Right kidney (tissue), 9 donors: ENCODE results near the gene FAM236B.
"Not testable (repeated sequence)": the region's sequence is repeated elsewhere in the genome, so short reads cannot be mapped to it uniquely, and the experiment has no call there.

Source experiments
- DNase-seq: peaks from one replicate; pipeline ENCODE4 v3.0.0-alpha.2; 2016
- long read RNA-seq, 8 donors: transcript quantifications; one replicate each; lab custom pipeline, GENCODE V29; 2026

Gene FAM236B
- long read RNA-seq, donor 1 = 0 reads
- long read RNA-seq, donor 2 = 0 reads
- long read RNA-seq, donor 3 = 0 reads
- long read RNA-seq, donor 4 = 0 reads
- long read RNA-seq, donor 5 = 0 reads
- long read RNA-seq, donor 6 = 0 reads
- long read RNA-seq, donor 7 = 0 reads
- long read RNA-seq, donor 8 = 0 reads

- not testable (repeated sequence) for DNase-seq
Measured at GRCh38 chrX:72782560-72782959, at the start of gene FAM236B. Gene FAM236B (minus strand): TSS chrX:72782660. CDS start chrX:72782560, 100 bp downstream.

GRCh38 chrX:72830701-72831100, 48.2 kb upstream of the FAM236B start:
- not testable (repeated sequence) for DNase-seq

- not testable (repeated sequence) for DNase-seq
Measured at GRCh38 chrX:72808110-72808509, 25.6 kb upstream of the FAM236B start, which contains the start of gene FAM236D. Gene FAM236D (minus strand): TSS chrX:72808210. CDS start chrX:72808110, 100 bp downstream.

GRCh38 chrX:72790390-72790789, 7.9 kb upstream of the FAM236B start:
- DNase-seq = not testable (repeated sequence)

GRCh38 chrX:72788142-72788541, 5.7 kb upstream of the FAM236B start:
- DNase-seq = not testable (repeated sequence)

- not testable (repeated sequence) for DNase-seq
Measured at GRCh38 chrX:72783964-72784363, 1.5 kb upstream of the FAM236B start.

GRCh38 chrX:72783365-72783936, 991 bp upstream of the FAM236B start:
- DNase-seq = not testable (repeated sequence)

- DNase-seq = not testable (repeated sequence)
Measured at GRCh38 chrX:72778146-72778545, 4.3 kb downstream of the FAM236B start.

GRCh38 chrX:72777467-72777790, 5.0 kb downstream of the FAM236B start:
- DNase-seq = not testable (repeated sequence)

- not testable (repeated sequence) for DNase-seq
Measured at GRCh38 chrX:72776653-72777466, 5.6 kb downstream of the FAM236B start, which contains the start of gene DMRTC1B. Gene DMRTC1B (plus strand): TSS chrX:72776890. CDS start chrX:72845136, 68,246 bp downstream.

- DNase-seq = not testable (repeated sequence)
Measured at GRCh38 chrX:72760454-72760853, 22.0 kb downstream of the FAM236B start.

- DNase-seq = not testable (repeated sequence)
Measured at GRCh38 chrX:72748545-72748944, 33.9 kb downstream of the FAM236B start.

- DNase-seq = not testable (repeated sequence)
Measured at GRCh38 chrX:72745546-72745945, 36.9 kb downstream of the FAM236B start.

- no peak for DNase-seq
Measured at GRCh38 chrX:72735561-72735960, 46.9 kb downstream of the FAM236B start.

- DNase-seq = not testable (repeated sequence)
Measured at GRCh38 chrX:72733636-72734035, 48.8 kb downstream of the FAM236B start.
